ENCODE results near the gene RPS14. TPM values are rescaled to one million over a fixed set of nuclear protein-coding genes. Genes with fewer than 3 reads are reported as not detected.
"Not testable (repeated sequence)": the region's sequence is repeated elsewhere in the genome, so short reads cannot be mapped to it uniquely, and the experiment has no call there.

RPS14 gene
- total RNA-seq, 1 donor from 2014 or later, result 1,202 TPM

DNA sequence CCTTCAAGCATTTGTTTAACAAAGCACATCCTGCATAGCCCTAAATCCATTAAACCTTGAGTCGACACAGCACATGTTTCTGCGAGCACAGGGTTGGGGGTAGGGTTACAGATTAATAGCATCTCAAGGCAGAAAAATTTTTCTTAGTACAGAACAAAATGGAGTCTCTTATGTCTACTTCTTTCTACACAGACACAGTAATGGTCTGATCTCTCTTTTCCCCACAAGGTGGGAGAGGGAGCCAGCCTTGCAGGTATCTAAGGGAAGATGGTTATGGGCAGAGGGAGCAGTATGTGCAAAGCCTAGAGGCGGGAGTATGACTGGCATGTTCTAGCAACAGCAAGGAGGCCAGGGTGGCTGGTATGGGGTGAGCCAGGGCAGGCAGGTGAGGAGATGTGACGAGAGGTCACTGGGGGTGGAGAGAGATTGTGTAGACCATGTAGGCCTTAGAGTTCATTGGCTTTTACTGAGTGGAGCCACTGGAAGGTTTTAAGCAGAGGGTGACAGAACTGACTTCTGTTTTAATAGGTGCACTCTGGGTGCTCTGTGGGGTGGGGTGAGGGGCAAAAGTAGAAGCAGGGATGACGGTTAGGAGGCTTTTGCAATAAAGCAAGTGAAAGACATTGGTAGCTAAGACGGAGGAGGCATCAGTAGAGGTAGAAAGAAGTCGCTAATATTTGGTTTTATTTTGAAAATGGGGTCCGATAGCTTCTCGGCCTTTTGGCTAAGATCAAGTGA lies 5.1 kb upstream of the RPS14 start:
- no peak for DNase-seq
- TF ChIP-seq, protein P1, sequence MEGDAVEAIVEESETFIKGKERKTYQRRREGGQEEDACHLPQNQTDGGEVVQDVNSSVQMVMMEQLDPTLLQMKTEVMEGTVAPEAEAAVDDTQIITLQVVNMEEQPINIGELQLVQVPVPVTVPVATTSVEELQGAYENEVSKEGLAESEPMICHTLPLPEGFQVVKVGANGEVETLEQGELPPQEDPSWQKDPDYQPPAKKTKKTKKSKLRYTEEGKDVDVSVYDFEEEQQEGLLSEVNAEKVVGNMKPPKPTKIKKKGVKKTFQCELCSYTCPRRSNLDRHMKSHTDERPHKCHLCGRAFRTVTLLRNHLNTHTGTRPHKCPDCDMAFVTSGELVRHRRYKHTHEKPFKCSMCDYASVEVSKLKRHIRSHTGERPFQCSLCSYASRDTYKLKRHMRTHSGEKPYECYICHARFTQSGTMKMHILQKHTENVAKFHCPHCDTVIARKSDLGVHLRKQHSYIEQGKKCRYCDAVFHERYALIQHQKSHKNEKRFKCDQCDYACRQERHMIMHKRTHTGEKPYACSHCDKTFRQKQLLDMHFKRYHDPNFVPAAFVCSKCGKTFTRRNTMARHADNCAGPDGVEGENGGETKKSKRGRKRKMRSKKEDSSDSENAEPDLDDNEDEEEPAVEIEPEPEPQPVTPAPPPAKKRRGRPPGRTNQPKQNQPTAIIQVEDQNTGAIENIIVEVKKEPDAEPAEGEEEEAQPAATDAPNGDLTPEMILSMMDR (IDR thresholded peaks at IDR 0.05; ENCODE audit: borderline replicate concordance), result no peak
- Histone ChIP-seq H3K27ac (replicated peaks) (no peak overlapping the region), H3K36me3 (no peaks in the 10 kb centered on the region), H3K4me1 (peaks cover 13% of the 10 kb centered on the region), H3K9me3 (replicated peaks) (no peaks in the 10 kb centered on the region), H3K27me3 (ENCODE audit: low read depth) (no peaks in the 10 kb centered on the region), H3K4me3 (no peak overlapping the region)
- intact Hi-C loops (cut with micrococcal nuclease), result loop anchor here (5.0 kb wide), 1 partner anchor 68 kb away; no protein-coding TSS in a partner anchor

DNA sequence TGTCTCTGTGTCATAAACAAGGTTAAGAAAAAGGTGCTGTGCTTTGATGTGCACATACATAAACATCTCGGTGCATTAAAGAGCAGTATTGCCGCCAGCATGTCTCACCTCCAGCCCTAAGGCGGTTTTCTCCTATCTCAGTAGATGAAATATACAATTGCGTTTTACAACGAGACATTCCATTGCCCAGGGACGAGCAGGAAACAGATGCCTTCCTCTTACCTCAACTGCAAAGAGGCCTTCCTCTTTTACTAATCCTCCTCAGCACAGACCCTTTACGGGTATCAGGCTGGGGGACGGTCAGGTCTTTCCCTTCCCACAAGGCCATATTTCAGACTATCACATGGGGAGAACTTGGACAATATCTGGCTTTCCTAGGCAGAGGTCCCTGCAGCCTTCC lies 4.5 kb upstream of the RPS14 start:
- H3K9me3 ChIP-seq (replicated peaks); DNase-seq; intact Hi-C loops (cut with micrococcal nuclease); H3K4me3 ChIP-seq; H3K36me3 ChIP-seq; H3K27me3 ChIP-seq (ENCODE audit: low read depth); H3K27ac ChIP-seq (replicated peaks): not testable (repeated sequence)
- peaks cover 11% of the 10 kb centered on the region for H3K4me1 ChIP-seq

DNA sequence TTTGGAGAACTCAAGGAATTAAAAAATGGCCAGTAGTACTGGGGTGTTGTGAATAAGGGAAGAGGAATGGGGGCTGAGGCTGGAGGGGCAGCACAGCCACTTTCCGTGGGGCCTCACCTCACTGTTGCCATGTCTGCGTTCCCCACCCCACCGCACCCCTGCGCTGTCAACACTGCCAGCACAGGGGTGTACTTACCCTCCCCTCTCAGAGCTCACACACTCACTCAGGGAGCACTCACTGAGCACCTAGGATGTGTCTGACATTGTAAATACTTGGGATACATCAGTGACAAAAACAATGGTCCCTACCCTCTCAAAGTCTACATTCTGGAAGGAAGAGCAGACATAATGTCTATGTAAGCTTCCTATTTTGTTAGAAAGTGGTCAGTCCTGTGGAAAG lies 3.4 kb upstream of the RPS14 start:
- Histone ChIP-seq H3K4me3 (no peak overlapping the region), H3K27ac (replicated peaks) (no peak overlapping the region), H3K4me1 (peaks cover 16% of the 10 kb centered on the region), H3K27me3 (ENCODE audit: low read depth) (no peaks in the 10 kb centered on the region), H3K36me3 (peaks cover 2% of the 10 kb centered on the region), H3K9me3 (replicated peaks) (no peaks in the 10 kb centered on the region)
- intact Hi-C loops (cut with micrococcal nuclease), result no loop called here
- no peak for DNase-seq
- TF ChIP-seq, protein P1 (IDR thresholded peaks at IDR 0.05; ENCODE audit: borderline replicate concordance), result no peak

DNA sequence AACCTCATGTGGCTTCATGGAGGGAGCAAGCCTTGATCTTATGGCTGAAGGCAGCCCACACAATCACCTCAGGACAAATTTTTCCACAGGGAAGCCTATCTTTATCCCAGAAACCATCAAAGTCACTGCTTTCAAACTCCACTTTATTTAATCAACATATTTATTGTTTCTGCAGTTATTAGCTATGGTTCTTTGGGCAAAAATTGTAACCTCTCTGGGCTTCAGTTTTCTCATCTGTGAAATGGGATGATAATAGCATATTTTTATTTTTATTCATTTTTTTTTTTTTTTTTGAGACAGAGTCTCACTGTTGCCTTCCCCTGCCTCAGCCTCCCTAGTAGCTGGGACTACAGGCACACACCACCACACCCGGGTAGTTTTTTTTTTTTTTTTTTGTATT lies 2.1 kb upstream of the RPS14 start:
- Histone ChIP-seq H3K9me3 (replicated peaks) (no peaks in the 10 kb centered on the region), H3K4me3 (no peak overlapping the region), H3K36me3 (peaks cover 15% of the 10 kb centered on the region), H3K27me3 (ENCODE audit: low read depth) (no peaks in the 10 kb centered on the region), H3K27ac (replicated peaks) (no peak overlapping the region), H3K4me1 (peaks cover 26% of the 10 kb centered on the region)
- intact Hi-C loops (cut with micrococcal nuclease), result no loop called here
- DNase-seq, result no peak
- TF ChIP-seq, protein P1 (IDR thresholded peaks at IDR 0.05; ENCODE audit: borderline replicate concordance), result no peak

DNA sequence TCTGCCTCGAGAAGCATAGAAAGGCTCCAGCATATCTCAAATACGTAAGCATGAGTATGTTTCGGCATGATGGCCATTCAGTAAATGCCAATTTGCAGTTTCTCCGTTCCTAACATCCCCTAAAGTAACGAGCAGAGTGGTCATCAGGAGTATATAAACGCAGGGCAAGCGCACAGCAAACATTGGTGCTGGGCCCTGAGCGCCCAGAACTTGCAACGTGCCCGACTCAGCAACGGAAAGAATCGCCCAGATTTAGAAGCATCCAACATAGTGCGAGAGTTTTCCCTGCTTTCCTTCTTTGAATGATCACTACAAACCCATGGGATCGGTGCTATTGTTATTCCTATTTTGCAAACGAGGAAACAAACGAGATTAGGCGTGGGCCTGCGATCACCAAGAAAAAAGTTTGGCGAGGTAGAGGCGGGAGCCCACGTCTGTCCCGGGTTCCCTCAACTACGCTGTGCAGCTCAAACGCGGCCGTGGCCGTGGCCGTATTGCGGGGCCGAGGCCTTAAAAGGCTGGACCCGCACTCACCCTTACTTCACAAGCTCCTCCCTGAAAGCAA lies 505 bp downstream of the RPS14 start:
- peaks cover 29% of the 10 kb centered on the region for H3K4me1 ChIP-seq
- TF ChIP-seq, protein P1 (IDR thresholded peaks at IDR 0.05; ENCODE audit: borderline replicate concordance), result no peak
- no peaks in the 10 kb centered on the region for H3K27me3 ChIP-seq (ENCODE audit: low read depth)
- no peaks in the 10 kb centered on the region for H3K9me3 ChIP-seq (replicated peaks)
- peak overlapping the region; percentile 95 for H3K27ac ChIP-seq (replicated peaks)
- H3K36me3 ChIP-seq, result peaks cover 40% of the 10 kb centered on the region
- no peak for DNase-seq
- peak overlapping the region; percentile 84 for H3K4me3 ChIP-seq
- intact Hi-C loops (cut with micrococcal nuclease), result no loop called here

DNA sequence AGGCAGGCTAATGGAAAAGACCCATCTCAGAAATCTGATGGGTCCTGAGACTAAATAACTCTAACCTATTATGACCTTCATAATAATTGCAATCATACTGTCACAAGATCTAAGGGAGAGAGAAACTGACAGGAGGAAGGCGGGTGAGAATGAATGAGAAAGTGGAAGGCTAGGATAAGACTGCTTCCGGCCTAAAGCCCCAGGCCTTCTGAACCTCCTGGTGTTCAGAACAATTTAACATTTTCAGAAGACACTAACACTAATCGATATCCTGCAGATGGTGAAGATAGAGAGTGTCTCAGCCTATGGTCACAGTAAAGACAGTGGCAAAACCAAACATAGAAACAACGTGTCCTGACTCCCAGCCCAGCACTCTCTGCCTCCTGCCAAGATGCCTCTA lies 1.2 kb downstream of the RPS14 start:
- H3K27me3 ChIP-seq (ENCODE audit: low read depth), result no peaks in the 10 kb centered on the region
- intact Hi-C loops (cut with micrococcal nuclease), result no loop called here
- peak overlapping the region; percentile 95 for H3K27ac ChIP-seq (replicated peaks)
- peaks cover 29% of the 10 kb centered on the region for H3K4me1 ChIP-seq
- H3K36me3 ChIP-seq, result peaks cover 47% of the 10 kb centered on the region
- no peak for DNase-seq
- H3K9me3 ChIP-seq (replicated peaks), result no peaks in the 10 kb centered on the region
- peak overlapping the region; percentile 84 for H3K4me3 ChIP-seq
- TF ChIP-seq, protein P1 (IDR thresholded peaks at IDR 0.05; ENCODE audit: borderline replicate concordance), result no peak
